H1 (cell line): ENCODE measurements around the gene MADD. TPM values are rescaled to one million over a fixed set of nuclear protein-coding genes. Genes with fewer than 3 reads are reported as not detected.

Source experiments
- CTCF ChIA-PET: fragments of 300-600 bp; sonication (Branson Sonifier 250); formaldehyde crosslinking; loops from one replicate; lab custom pipeline; 2021; ENCODE audit not compliant: partially characterized antibody; lab: Charles Lee
- POLR2A ChIA-PET: fragments of 300-600 bp; sonication (Branson Sonifier 250); formaldehyde crosslinking; loops from one replicate; lab custom pipeline; 2021; ENCODE audit warnings: inconsistent platforms; ENCODE audit not compliant: partially characterized antibody; lab: Charles Lee
- DNase-seq, 2 experiments: peaks; one replicate each; pipeline versions ENCODE4 v3.0.0 to v3.0.0-alpha.2; 2010 to 2022; ENCODE audit warnings: low spot score in 2 of 2, low read depth in 1 of 2, mixed read lengths in 1 of 2
- FAIRE-seq: peaks from 2 replicates; lab custom pipeline; 2011; peaks lifted over from hg19 to GRCh38; lab: Jason Lieb, UNC
- H2AFZ ChIP-seq: 2 replicates; pipeline ENCODE4 v1.8.1; 2012; ENCODE audit warnings: low read length, inconsistent platforms
- H2AK5ac ChIP-seq: 2 replicates; pipeline ENCODE4 v1.6.1; 2013; ENCODE audit warnings: low read depth, low read length
- H2BK120ac ChIP-seq: replicated peaks from 2 replicates; pipeline ENCODE3; 2013; ENCODE audit warnings: low read depth, low read length, inconsistent platforms
- H2BK12ac ChIP-seq: 2 replicates; pipeline ENCODE4 v1.6.1; 2013; ENCODE audit warnings: low read depth, low read length
- H2BK15ac ChIP-seq: 2 replicates; pipeline ENCODE4 v1.6.1; 2013; ENCODE audit warnings: low read length
- H2BK20ac ChIP-seq: 2 replicates; pipeline ENCODE4 v1.6.1; 2013; ENCODE audit warnings: low read length
- H2BK5ac ChIP-seq: 2 replicates; pipeline ENCODE4 v1.6.1; 2013; ENCODE audit warnings: low read depth, low read length
- H3K14ac ChIP-seq: 2 replicates; pipeline ENCODE4 v1.6.1; 2013; ENCODE audit warnings: inconsistent platforms; ENCODE audit not compliant: insufficient read length
- H3K18ac ChIP-seq: 2 replicates; pipeline ENCODE4 v1.6.1; 2013; ENCODE audit warnings: low read length; ENCODE audit errors: extremely low read depth
- H3K23ac ChIP-seq: 2 replicates; pipeline ENCODE4 v1.6.1; 2013; ENCODE audit warnings: inconsistent platforms; ENCODE audit not compliant: insufficient read length
- H3K23me2 ChIP-seq: 2 replicates; pipeline ENCODE4 v1.6.1; 2013; ENCODE audit warnings: low read depth, low read length
- H3K27ac ChIP-seq: 2 replicates; pipeline ENCODE4 v1.6.1; 2011; ENCODE audit warnings: low read depth, low read length, inconsistent platforms
- H3K27me3 ChIP-seq, 4 experiments: replicated peaks in 1 of 4; 1 replicate in 1 of 4; 2 replicates in 3 of 4; pipeline versions ENCODE4 v1.6.1 to v1.8.1; 2011 to 2013; ENCODE audit warnings: low read length in 3 of 4, mild to moderate bottlenecking in 3 of 4, inconsistent platforms in 2 of 4, mixed read lengths in 2 of 4, moderate library complexity in 1 of 4; ENCODE audit not compliant: control insufficient read depth in 3 of 4, insufficient read depth in 3 of 4; ENCODE audit errors: extremely low read depth in 1 of 4
- H3K36me3 ChIP-seq, 4 experiments: 2 replicates each; pipeline versions ENCODE4 v1.6.1 to v1.8.1; 2011 to 2013; ENCODE audit warnings: mild to moderate bottlenecking in 4 of 4, low read length in 3 of 4, moderate library complexity in 2 of 4, control low read depth in 1 of 4, inconsistent platforms in 1 of 4; ENCODE audit not compliant: insufficient read depth in 4 of 4, control insufficient read depth in 2 of 4
- H3K4ac ChIP-seq: replicated peaks from 2 replicates; pipeline ENCODE3; 2013; ENCODE audit warnings: low read length, low read depth, mixed read lengths, inconsistent platforms; ENCODE audit not compliant: insufficient read length
- H3K4me1 ChIP-seq, 4 experiments: replicated peaks in 1 of 4; 1 replicate in 1 of 4; 2 replicates in 3 of 4; pipeline versions ENCODE4 v1.6.1 to v1.8.1; 2011 to 2013; ENCODE audit warnings: low read length in 3 of 4, inconsistent platforms in 2 of 4, mixed read lengths in 1 of 4; ENCODE audit not compliant: insufficient read depth in 4 of 4, control insufficient read depth in 3 of 4
- H3K4me2 ChIP-seq, 2 experiments: 2 replicates each; pipeline versions ENCODE4 v1.6.1 to v1.8.1; 2011 to 2013; ENCODE audit warnings: low read depth in 2 of 2, low read length in 2 of 2, control low read depth in 1 of 2, inconsistent platforms in 1 of 2, mild to moderate bottlenecking in 1 of 2; ENCODE audit not compliant: insufficient read depth in 1 of 2
- H3K4me3 ChIP-seq, 4 experiments: fragments of 200-600, 300-600 bp in 1 of 4; sonication (generic), shearing (Covaris generic), sonication (Bioruptor Twin) in 1 of 4; 2 replicates each; pipeline versions ENCODE4 v1.5.1 to v1.8.1; 2011 to 2016; ENCODE audit warnings: low read length in 4 of 4, low read depth in 3 of 4, control low read depth in 2 of 4, inconsistent platforms in 2 of 4, mild to moderate bottlenecking in 2 of 4, mixed read lengths in 1 of 4, moderate library complexity in 1 of 4; ENCODE audit not compliant: insufficient read depth in 2 of 4; ENCODE audit errors: extremely low read depth in 1 of 4
- H3K56ac ChIP-seq: replicated peaks from 2 replicates; pipeline ENCODE3; 2013; ENCODE audit warnings: low read depth, mild to moderate bottlenecking, mixed read lengths, low read length, inconsistent platforms; ENCODE audit not compliant: insufficient read length
- H3K79me1 ChIP-seq: 2 replicates; pipeline ENCODE4 v1.6.1; 2013; ENCODE audit warnings: low read depth, low read length, control low read depth
- H3K79me2 ChIP-seq, 2 experiments: 2 replicates each; pipeline versions ENCODE4 v1.6.1 to v1.8.1; 2012 to 2013; ENCODE audit warnings: low read length in 2 of 2, mild to moderate bottlenecking in 2 of 2, inconsistent platforms in 1 of 2; ENCODE audit not compliant: insufficient read depth in 2 of 2, control insufficient read depth in 1 of 2
- H3K9ac ChIP-seq, 4 experiments: replicated peaks in 1 of 4; 1 replicate in 1 of 4; 2 replicates in 3 of 4; pipeline versions ENCODE4 v1.6.1 to v1.8.1; 2011 to 2013; ENCODE audit warnings: low read depth in 3 of 4, low read length in 3 of 4, control low read depth in 2 of 4, mild to moderate bottlenecking in 2 of 4, moderate library complexity in 2 of 4, inconsistent platforms in 1 of 4; ENCODE audit errors: extremely low read depth in 1 of 4
- H3K9me3 ChIP-seq, 2 experiments: 2 replicates each; pipeline versions ENCODE4 v1.6.1 to v1.8.1; 2012 to 2013; ENCODE audit warnings: mild to moderate bottlenecking in 2 of 2, moderate library complexity in 2 of 2, control low read depth in 1 of 2, inconsistent platforms in 1 of 2, low read depth in 1 of 2, low read length in 1 of 2, mixed read lengths in 1 of 2; ENCODE audit not compliant: insufficient read depth in 2 of 2
- H4K20me1 ChIP-seq, 2 experiments: replicated peaks in 1 of 2; 2 replicates each; pipeline versions ENCODE3 to v1.8.1; 2011 to 2013; ENCODE audit warnings: inconsistent platforms in 2 of 2, low read length in 2 of 2, mild to moderate bottlenecking in 1 of 2; ENCODE audit not compliant: insufficient read depth in 2 of 2, control insufficient read depth in 1 of 2
- H4K5ac ChIP-seq: 2 replicates; pipeline ENCODE4 v1.6.1; 2013; ENCODE audit warnings: low read length, low read depth, mixed read lengths, inconsistent platforms; ENCODE audit not compliant: insufficient read length
- H4K8ac ChIP-seq: 2 replicates; pipeline ENCODE4 v1.8.0; 2013; ENCODE audit warnings: mild to moderate bottlenecking, moderate library complexity, low read length, inconsistent platforms; ENCODE audit not compliant: insufficient read depth; ENCODE audit errors: extremely low read depth
- H4K91ac ChIP-seq: replicated peaks from 2 replicates; pipeline ENCODE3; 2013; ENCODE audit warnings: low read length, mixed read lengths, inconsistent platforms; ENCODE audit not compliant: insufficient read length
- E2F6 ChIP-seq: IDR thresholded peaks from 2 replicates; pipeline ENCODE4 v1.6.1; 2012; ENCODE audit warnings: inconsistent platforms
- GABPA ChIP-seq: IDR thresholded peaks from 2 replicates; pipeline ENCODE4 v1.6.1; 2011; ENCODE audit warnings: mild to moderate bottlenecking, low read length, moderate library complexity, borderline replicate concordance; ENCODE audit not compliant: insufficient read depth
- PHF8 ChIP-seq: fragments of 200-600 bp; sonication (generic); conservative IDR thresholded peaks from 2 replicates; pipeline ENCODE4 v1.7.1; 2012; ENCODE audit warnings: low read depth, mild to moderate bottlenecking, inconsistent platforms, low read length, moderate library complexity
- WGBS, 2 experiments: shearing (Covaris generic) in 1 of 2; methylation state at CpG; one replicate each; pipeline versions ENCODE4 v1.1.6 to v1.1.7; 2013 to 2015; ENCODE audit warnings: low lambda C conversion rate in 2 of 2, mixed read lengths in 2 of 2, inconsistent platforms in 1 of 2, low coverage in 1 of 2, missing lambda C conversion rate in 1 of 2; ENCODE audit not compliant: insufficient replicate concordance in 2 of 2, insufficient coverage in 1 of 2, insufficient read length in 1 of 2; ENCODE audit errors: extremely low coverage in 1 of 2, missing lambda C conversion rate in 1 of 2; 5-methylcytosine and 5-hydroxymethylcytosine counted together
- polyA plus RNA-seq, 7 experiments: library from polyadenylated mRNA; depleted of rRNA in 3 of 7; stranded (reverse) in 5 of 7; unstranded in 2 of 7; fragments of >200 nt in 5 of 7; fragments of 200-250 nt in 2 of 7; gene quantifications; 1 replicate in 5 of 7; 2 replicates in 1 of 7; 4 replicates in 1 of 7; pipeline versions ENCODE4 v1.2.1 to v1.2.3, GENCODE V29; 2011 to 2013; ENCODE audit warnings: missing spikeins in 2 of 7, mixed read lengths in 2 of 7
- total RNA-seq: library from RNA; stranded (reverse); fragmentation: NEBNext Ultra II Directional; extraction: Animal tissue kit (Norgen Biotek cat#: 25700); gene quantifications from 2 replicates; pipeline ENCODE4 v1.2.1, GENCODE V29; 2021

Gene MADD
- total and polyA plus RNA-seq, 2 of the 8 experiments (the other 6 are each of a cell fraction or from before 2014, with no cell fraction given): 32.5 to 45.4 TPM

- no peak overlapping the region for H4K5ac ChIP-seq
- no peak overlapping the region for H3K9ac ChIP-seq
- no peak overlapping the region for H3K18ac ChIP-seq
- FAIRE-seq (no peak), DNase-seq (no peak)
- no peak overlapping the region for H2BK5ac ChIP-seq
- H3K4me3 ChIP-seq: no peak overlapping the region
- no peaks in the 10 kb centered on the region for H3K36me3 ChIP-seq
- peaks cover 0 to 5% (median 2%) of the 10 kb centered on the region in 4 experiments; a peak in 5 of 7 replicates for H3K4me1 ChIP-seq
- H2AFZ ChIP-seq: no peak overlapping the region
- H4K91ac ChIP-seq: peak overlapping the region; percentile 73
- no peak overlapping the region for H3K27ac ChIP-seq
- 0 out of 2 replicates have a peak overlapping the region, but pooled peaks have one; percentile 84 for H2BK12ac ChIP-seq
- no peak overlapping the region for H2BK15ac ChIP-seq
- no peaks in the 10 kb centered on the region for H3K27me3 ChIP-seq
- no peak overlapping the region; the same call in 1 of the 2 replicates for H4K8ac ChIP-seq
- H3K4ac ChIP-seq: no peak overlapping the region
- no peaks in the 10 kb centered on the region for H3K9me3 ChIP-seq
- no peak overlapping the region for H2AK5ac ChIP-seq
- 87% methylated on average over 13 of the region's 13 CpGs; no CpG with 5 or more reads in 1 of the 2 experiments for WGBS, 2 experiments
- H3K14ac ChIP-seq: no peak overlapping the region
- no peak overlapping the region for H2BK120ac ChIP-seq
- no peaks in the 10 kb centered on the region for H3K79me2 ChIP-seq
- H3K79me1 ChIP-seq: no peaks in the 10 kb centered on the region
- H3K4me2 ChIP-seq: no peak overlapping the region
- POLR2A ChIA-PET: interaction anchor here (0.8 to 1.8 kb wide), 2 partner anchors 14 to 43 kb away, joined by 3 to 4 read pairs; no protein-coding TSS in a partner anchor
- H2BK20ac ChIP-seq: no peak overlapping the region
- H4K20me1 ChIP-seq: peaks cover 0 to 2% of the 10 kb centered on the region in 2 experiments
- H3K23me2 ChIP-seq: peaks cover 9% of the 10 kb centered on the region; the same call in 1 of the 2 replicates
- CTCF ChIA-PET: interaction anchor here (0.6 to 2.1 kb wide), 5 partner anchors 15 to 336 kb away, joined by 3 to 11 read pairs (median 5); partner anchors contain the start of gene RAPSN
- H3K56ac ChIP-seq: no peak overlapping the region
- no peak overlapping the region for H3K23ac ChIP-seq
- TF ChIP-seq GABPA (no peak), E2F6 (no peak), PHF8 (no peak)
Observed at GRCh38 chr11:47375546-47376085, 105.7 kb downstream of the MADD start.
